DLD1 (cell line): ENCODE data around the gene RARA.

Experiments
- in situ Hi-C: cut with HindIII; loops from 2 replicates; pipeline ENCODE4 v1.10.0; 2017; ENCODE audit warnings: low sequenced_read_pairs

The RARA gene

DNA sequence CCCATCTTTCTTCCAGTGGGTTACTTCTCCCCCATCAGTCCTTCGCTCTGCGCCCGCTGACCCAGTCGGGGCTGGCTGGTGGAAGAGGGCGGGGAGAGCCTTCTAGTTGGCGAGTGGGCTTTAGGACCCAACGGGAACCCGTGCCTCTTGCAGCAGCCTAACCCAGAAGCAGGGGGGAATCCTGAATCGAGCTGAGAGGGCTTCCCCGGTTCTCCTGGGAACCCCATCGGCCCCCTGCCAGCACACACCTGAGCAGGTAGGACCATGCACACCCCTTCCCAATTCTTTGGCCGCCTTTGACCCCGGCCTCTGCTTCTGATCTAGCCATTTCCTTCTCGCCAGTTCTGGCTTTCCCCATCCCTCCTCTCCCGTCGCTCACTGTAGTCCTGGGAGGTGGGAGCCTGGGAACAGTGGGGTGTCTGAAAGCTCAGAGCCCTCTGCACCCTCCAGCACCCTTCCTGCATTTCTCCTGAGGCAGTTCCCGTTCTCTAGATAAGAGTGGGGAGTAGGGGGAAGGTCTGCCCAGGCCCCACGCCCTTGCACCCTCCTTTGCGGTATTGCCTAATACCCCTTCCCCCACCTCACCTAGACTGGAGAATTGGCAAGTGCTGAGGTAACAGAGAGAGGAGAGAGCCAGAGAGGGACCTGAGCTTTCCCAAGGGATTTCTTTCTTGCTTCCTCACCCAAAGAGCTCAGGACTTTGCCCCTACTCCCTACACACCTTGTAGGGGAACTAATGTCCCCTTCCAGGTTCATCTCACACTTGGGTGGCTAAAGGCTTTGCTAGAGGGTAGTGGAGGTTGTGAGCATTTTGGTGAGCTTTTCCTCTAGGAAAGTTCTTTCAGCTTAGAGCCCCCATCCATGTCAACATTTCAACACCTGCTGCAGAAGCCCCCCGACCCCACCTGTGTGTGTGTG lies at the start of gene RARA:
Gene RARA, plus strand, starts transcription at position 150 of the 918 bp plus-strand sequence. CDS start 22,039 bp downstream, outside the sequence.
- in situ Hi-C loops = loop anchor here (10.0 to 25.0 kb wide), 4 partner anchors 106 to 322 kb away; partner anchors contain the start of genes MED24, PSMD3, THRA and TOP2A

DNA sequence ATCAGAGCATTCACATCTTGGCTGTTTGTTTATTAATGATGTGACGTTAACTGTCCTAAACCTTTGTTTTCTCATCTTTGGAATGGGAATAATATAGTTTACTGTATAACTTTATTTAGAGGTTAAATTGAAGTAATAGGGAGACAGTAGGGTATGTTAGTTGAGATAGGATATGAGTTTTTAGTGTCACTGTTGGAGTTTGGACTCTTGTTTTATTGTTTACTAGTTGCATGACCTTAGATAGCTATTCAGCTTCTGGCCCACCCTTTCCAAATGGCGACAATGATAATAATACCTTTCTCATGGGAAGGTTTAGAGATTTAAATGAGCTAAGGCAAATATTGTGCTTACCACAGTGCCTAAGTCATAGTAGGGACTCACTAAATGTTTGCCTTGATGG lies 49.5 kb upstream of the RARA start:
- in situ Hi-C loops = no loop called here

GRCh38 chr17:40260528-40260927 lies 48.5 kb upstream of the RARA start:
- in situ Hi-C loops = no loop called here

DNA sequence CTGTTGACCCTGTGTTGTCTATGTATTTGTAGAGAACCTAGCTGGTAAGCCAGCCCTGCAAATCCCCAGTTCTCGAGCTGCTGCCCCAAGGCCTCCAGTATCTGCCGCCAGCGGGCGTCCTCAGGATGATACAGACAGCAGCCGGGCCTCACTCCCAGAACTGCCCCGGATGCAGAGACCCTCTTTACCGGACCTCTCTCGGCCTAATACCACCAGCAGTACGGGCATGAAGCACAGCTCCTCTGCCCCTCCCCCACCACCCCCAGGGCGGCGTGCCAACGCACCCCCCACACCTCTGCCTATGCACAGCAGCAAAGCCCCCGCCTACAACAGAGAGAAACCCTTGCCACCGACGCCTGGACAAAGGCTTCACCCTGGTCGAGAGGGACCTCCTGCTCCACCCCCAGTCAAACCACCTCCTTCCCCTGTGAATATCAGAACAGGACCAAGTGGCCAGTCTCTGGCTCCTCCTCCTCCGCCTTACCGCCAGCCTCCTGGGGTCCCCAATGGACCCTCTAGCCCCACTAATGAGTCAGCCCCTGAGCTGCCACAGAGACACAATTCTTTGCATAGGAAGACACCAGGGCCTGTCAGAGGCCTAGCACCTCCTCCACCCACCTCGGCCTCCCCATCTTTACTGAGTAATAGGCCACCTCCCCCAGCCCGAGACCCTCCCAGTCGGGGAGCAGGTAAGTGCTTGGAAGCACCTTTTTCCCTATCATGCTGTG lies 44.4 kb upstream of the RARA start:
- in situ Hi-C loops = no loop called here

GRCh38 chr17:40265337-40265736 lies 43.6 kb upstream of the RARA start:
- in situ Hi-C loops = no loop called here

DNA sequence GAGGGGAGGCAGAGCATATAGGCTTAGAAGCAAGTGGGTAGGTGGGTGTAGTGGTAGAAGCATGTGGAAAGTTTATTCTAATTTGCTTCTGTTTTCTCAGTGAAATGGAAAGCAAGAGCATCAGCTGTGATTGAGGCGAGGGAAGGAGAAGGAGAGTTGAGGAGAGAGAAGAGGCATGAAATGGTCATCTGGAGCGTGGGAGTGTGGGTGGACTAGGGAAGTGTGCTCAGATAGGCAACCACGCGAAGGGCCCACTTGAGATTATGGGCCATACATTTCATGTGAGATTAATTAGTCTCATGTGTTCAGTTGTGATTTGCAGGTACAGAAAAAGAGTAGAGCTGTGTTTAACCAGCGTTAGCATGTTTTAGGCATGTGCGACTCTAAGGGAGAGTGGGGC lies 42.1 kb upstream of the RARA start:
- in situ Hi-C loops = no loop called here

- in situ Hi-C loops = no loop called here
Observed at GRCh38 chr17:40268141-40268712, 40.8 kb upstream of the RARA start.

DNA sequence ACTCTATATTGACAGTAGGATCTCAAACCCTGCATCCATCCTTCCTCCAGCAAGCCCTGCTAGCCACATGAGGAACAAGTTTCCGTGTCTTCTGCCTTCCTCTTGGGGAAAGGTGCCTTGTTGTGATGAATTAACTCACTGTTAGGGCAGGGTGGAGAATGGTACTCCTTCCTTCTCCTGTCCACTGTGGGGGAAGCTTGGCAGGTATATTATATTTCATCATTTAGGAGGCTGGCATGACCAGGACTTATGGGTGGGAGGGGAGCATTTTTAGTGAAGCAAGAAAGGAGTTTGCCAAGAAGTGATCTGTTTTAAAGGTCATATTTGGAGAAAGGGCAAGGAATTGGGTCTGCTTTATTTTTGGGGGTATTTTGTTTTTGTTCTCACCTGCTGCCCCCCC lies 30.6 kb upstream of the RARA start:
- in situ Hi-C loops = no loop called here

DNA sequence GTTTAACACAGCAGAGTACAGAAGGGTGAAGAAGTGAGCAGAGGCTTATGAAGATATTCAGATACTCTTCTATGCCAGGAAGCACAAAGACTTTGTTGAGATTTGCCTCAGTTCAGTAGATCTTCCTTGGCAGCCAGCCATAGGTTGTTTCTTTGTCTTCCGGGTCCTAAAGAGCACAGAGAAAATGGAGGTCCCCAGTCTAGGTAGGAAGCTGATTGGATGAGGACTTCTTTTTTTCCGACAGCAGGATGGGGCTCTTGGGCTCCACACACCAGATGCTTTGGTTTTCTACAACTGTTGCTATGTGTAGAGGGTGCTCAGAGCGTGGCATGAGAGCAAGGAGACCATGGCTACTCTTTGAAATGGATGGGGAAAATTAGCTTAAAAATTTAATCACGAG lies 29.6 kb upstream of the RARA start:
- in situ Hi-C loops = no loop called here

- in situ Hi-C loops = no loop called here
Observed at GRCh38 chr17:40281663-40282062, 27.3 kb upstream of the RARA start.

DNA sequence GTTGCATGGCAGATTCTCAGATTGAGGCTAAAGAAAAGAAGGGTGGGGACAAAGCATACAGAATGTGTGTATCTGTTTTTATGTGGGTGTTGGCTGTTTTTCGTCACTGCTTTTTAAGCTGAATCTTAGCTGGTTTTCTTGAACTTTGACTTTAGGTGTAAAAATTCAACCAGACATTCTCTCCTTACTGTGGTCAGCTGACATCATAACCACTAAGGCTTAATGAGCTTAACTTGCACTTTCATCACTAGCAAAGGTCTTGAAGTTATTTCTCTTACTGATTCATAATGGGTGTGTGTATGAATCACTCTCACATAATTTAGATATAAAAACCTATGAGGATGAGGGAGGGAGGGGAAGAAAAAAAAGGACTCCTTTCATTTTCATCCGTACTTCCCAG lies 25.3 kb upstream of the RARA start:
- in situ Hi-C loops = no loop called here

GRCh38 chr17:40284085-40284713 lies 24.8 kb upstream of the RARA start:
- in situ Hi-C loops = no loop called here

DNA sequence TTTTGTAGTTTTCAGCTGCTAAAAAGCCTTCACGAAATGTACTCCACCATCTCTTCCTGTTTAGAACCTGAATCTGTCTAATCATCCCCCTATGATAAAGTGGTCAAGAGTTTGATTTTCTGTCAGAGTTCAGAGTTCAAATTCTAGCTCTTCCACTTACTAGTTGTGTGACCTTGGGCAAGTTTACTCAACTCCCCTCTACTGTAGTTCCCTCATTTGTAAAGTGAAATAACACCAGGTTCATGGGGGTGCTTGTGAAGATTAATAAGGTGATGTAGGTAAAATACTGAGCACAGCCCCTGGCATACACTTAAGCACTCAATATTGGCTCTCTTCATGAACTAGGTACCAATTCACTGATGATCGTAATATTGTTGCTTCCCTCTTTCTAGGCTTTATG lies 22.5 kb upstream of the RARA start:
- in situ Hi-C loops = no loop called here

GRCh38 chr17:40287159-40287493 lies 21.9 kb upstream of the RARA start:
- in situ Hi-C loops = no loop called here

DNA sequence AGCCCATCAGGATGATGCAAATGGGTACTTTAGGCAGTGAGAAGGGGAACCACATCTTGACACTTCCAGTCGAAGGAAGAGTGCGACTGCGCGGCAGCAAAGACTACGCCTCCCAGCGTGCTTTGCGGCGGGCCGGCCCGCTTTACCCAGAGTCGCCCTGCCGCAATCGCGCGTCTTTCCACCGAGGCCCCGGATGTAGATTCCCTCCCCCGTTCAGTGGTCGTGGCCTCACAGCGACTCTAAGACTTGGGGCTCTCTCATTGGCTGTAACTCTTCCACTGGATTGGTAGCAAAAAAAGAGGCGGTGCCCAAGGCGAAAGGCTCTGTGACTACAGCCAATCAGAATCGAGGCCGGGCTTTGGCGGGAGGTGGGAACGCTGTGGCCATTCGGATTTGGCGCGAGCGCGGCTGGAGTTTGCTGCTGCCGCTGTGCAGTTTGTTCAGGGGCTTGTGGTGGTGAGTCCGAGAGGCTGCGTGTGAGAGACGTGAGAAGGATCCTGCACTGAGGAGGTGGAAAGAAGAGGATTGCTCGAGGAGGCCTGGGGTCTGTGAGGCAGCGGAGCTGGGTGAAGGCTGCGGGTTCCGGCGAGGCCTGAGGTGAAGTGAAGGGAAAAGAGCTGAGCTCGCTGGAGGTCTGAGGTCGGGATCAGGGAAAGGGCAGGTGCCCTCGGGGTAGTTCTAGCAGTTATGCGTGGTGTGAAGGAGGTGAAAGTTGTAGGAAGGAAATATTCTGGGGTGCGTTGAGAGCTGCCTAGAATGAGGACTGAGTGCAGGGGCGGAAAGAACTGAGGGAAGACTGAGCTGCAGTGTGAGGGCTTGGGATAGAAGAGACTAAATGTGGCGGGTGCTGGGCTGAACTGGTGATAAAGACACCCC lies 21.2 kb upstream of the RARA start, which contains the start of gene CDC6:
Gene CDC6, plus strand, starts transcription at position 386 of the 876 bp plus-strand sequence. CDS start 1,542 bp downstream, outside the sequence.
- in situ Hi-C loops = no loop called here

GRCh38 chr17:40290629-40291280 lies 18.2 kb upstream of the RARA start:
- in situ Hi-C loops = no loop called here

- in situ Hi-C loops = no loop called here
Observed at GRCh38 chr17:40291281-40291664, 17.7 kb upstream of the RARA start.

- in situ Hi-C loops = no loop called here
Observed at GRCh38 chr17:40293363-40293762, 15.6 kb upstream of the RARA start.
